Testis (tissue), 3 donors: ENCODE results near the gene FRMD8. TPM values are rescaled to one million over a fixed set of nuclear protein-coding genes. Genes with fewer than 3 reads are reported as not detected.

Source experiments
- DNase-seq: peaks from one replicate; pipeline ENCODE4 v3.0.0-alpha.2; 2019
- H3K27ac ChIP-seq, 2 donors: fragments of 200-600 bp; sonication (generic); one replicate each; pipeline ENCODE4 v1.5.1; 2019
- H3K27me3 ChIP-seq: fragments of 200-600 bp; sonication (generic); one replicate; pipeline ENCODE4 v1.5.1; 2019
- H3K36me3 ChIP-seq: fragments of 200-600 bp; sonication (generic); one replicate; pipeline ENCODE4 v1.5.1; 2017; ENCODE audit warnings: low read depth; ENCODE audit errors: missing control alignments
- H3K4me1 ChIP-seq: fragments of 200-600 bp; sonication (generic); one replicate; pipeline ENCODE4 v1.5.1; 2019
- H3K4me3 ChIP-seq, 2 donors: fragments of 200-600 bp; sonication (generic); one replicate each; pipeline ENCODE4 v1.5.1; 2017 to 2019
- H3K9me3 ChIP-seq: fragments of 200-600 bp; sonication (generic); one replicate; pipeline ENCODE4 v1.5.1; 2017
- CTCF ChIP-seq, 3 experiments: fragments of 450-650 bp in 2 of 3; fragments of 200-600 bp in 1 of 3; sonication (generic) in 1 of 3; IDR thresholded peaks; one replicate each; pipeline ENCODE4 v1.5.1; 2016 to 2019; ENCODE audit warnings: antibody characterized with exemption in 3 of 3, mild to moderate bottlenecking in 2 of 3, moderate library complexity in 1 of 3
- POLR2A ChIP-seq: fragments of 450-650 bp; IDR thresholded peaks from one replicate; pipeline ENCODE4 v1.6.1; 2017; ENCODE audit warnings: antibody characterized with exemption, mild to moderate bottlenecking, moderate library complexity
- WGBS, 2 donors: methylation state at CpG; one replicate each; pipeline ENCODE4 v1.1.5; 2018; 5-methylcytosine and 5-hydroxymethylcytosine counted together
- intact Hi-C: fragments of 100-400 bp; cut with DNase I; formaldehyde crosslinking; loops from one replicate; pipeline ENCODE4 v1.15.1; 2023; ENCODE audit warnings: low total_unique reads
- microRNA counts, 2 donors: library from miRNA; unstranded; fragments of <30 nt; microRNA quantifications; one replicate each; lab custom pipeline; 2016
- polyA plus RNA-seq: library from polyadenylated mRNA; stranded (reverse); fragments of 350-450 nt; fragmentation: Illumina TruSeq; extraction: RNeasy Lipid Tissue Mini Kit (QIAGEN cat#74804); gene quantifications from one replicate; pipeline ENCODE4 v1.2.3, GENCODE V29; 2014; ENCODE audit warnings: low read depth, low replicate concordance; ENCODE audit not compliant: insufficient read depth
- small RNA-seq, 2 donors: library from RNA; depleted of rRNA; stranded (forward); fragments of <200 nt; gene quantifications; one replicate each; pipeline ENCODE3, GENCODE V24; 2016
- total RNA-seq, 2 donors: library from RNA; depleted of rRNA; stranded (reverse); fragments of >200 nt; gene quantifications; one replicate each; pipeline ENCODE4 v1.2.3, GENCODE V29; 2016

FRMD8 gene
- total and polyA plus RNA-seq, 3 donors from 2014 or later, result 31.4 to 118 (median 92.5) TPM

- Histone ChIP-seq H3K27ac (no peak overlapping the region), H3K27me3 (no peaks in the 10 kb centered on the region), H3K4me1 (peaks cover 3% of the 10 kb centered on the region), H3K36me3 (no peaks in the 10 kb centered on the region), H3K9me3 (no peaks in the 10 kb centered on the region), H3K4me3 (no peak overlapping the region)
- WGBS, 2 donors, result 87 to 97% methylated on average over 7 of the region's 7 CpGs
- no peak for TF ChIP-seq POLR2A
- no peak for TF ChIP-seq CTCF (IDR thresholded peaks at IDR 0.05)
- intact Hi-C loops, result no loop called here
- DNase-seq, result no peak
These were observed 73.1 kb downstream of the FRMD8 start for GRCh38 chr11:65459552-65459951.

MicroRNA genes within 50 kb of the gene (microRNA counts, 767-probe panel; counts per million panel counts)
- 973 to 3,959 counts per million in 2 donors for microRNA hsa-miR-612 (lab: Ali Mortazavi, UCI)

Small RNA genes within 50 kb of the gene (small RNA-seq; reads per million reads assigned to genes)
- 0 reads per million in 2 donors for gene RF01684

Other genes with a start within 250 kb of the FRMD8 start
- 1 to 10 TPM; 1.2 TPM for gene SPDYC, start 216.4 kb upstream of the FRMD8 start, total RNA-seq
- gene SPDYC, start 216.4 kb upstream of the FRMD8 start, polyA plus RNA-seq, result 0.80 TPM
- 10 to 100 TPM; 36.2 to 85.3 TPM for gene CAPN1, start 204.7 kb upstream of the FRMD8 start, total RNA-seq
- gene CAPN1, start 204.7 kb upstream of the FRMD8 start, polyA plus RNA-seq, result 27.3 TPM
- gene POLA2, start 124.7 kb upstream of the FRMD8 start, total RNA-seq, result 10 to 100 TPM; 24.2 to 27.6 TPM
- gene POLA2, start 124.7 kb upstream of the FRMD8 start, polyA plus RNA-seq, result 21.9 TPM
- gene CDC42EP2, start 71.8 kb upstream of the FRMD8 start, total RNA-seq, result 1 to 10 TPM; 3.5 to 4.4 TPM
- gene CDC42EP2, start 71.8 kb upstream of the FRMD8 start, polyA plus RNA-seq, result 5.1 TPM
- gene DPF2, start 52.8 kb upstream of the FRMD8 start, total RNA-seq, result 10 to 100 TPM; 86.8 to 91.2 TPM
- gene DPF2, start 52.8 kb upstream of the FRMD8 start, polyA plus RNA-seq, result 94.5 TPM
- gene TIGD3, start 31.9 kb upstream of the FRMD8 start, total RNA-seq, result 1 to 10 TPM; 5.3 to 7.6 TPM
- 7.1 TPM for gene TIGD3, start 31.9 kb upstream of the FRMD8 start, polyA plus RNA-seq
- 10 to 100 TPM; 10.1 to 10.6 TPM for gene SLC25A45, start 4.0 kb upstream of the FRMD8 start, total RNA-seq
- gene SLC25A45, start 4.0 kb upstream of the FRMD8 start, polyA plus RNA-seq, result 8.0 TPM
- 100 to 1,000 TPM; 230 to 243 TPM for gene NEAT1, start 36.2 kb downstream of the FRMD8 start, total RNA-seq
- 189 TPM for gene NEAT1, start 36.2 kb downstream of the FRMD8 start, polyA plus RNA-seq
- 1,000 to 10,000 TPM; 8,109 to 9,314 TPM for gene MALAT1, start 112.4 kb downstream of the FRMD8 start, total RNA-seq
- 26.7 TPM for gene MALAT1, start 112.4 kb downstream of the FRMD8 start, polyA plus RNA-seq
- gene SCYL1, start 138.4 kb downstream of the FRMD8 start, total RNA-seq, result 100 to 1,000 TPM; 131 to 160 TPM
- gene SCYL1, start 138.4 kb downstream of the FRMD8 start, polyA plus RNA-seq, result 127 TPM
- gene LTBP3, start 171.7 kb downstream of the FRMD8 start, total RNA-seq, result 100 to 1,000 TPM; 112 to 126 TPM
- 58.1 TPM for gene LTBP3, start 171.7 kb downstream of the FRMD8 start, polyA plus RNA-seq
- gene ZNRD2, start 183.8 kb downstream of the FRMD8 start, total RNA-seq, result 10 to 100 TPM; 67.7 to 79.6 TPM
- 77.6 TPM for gene ZNRD2, start 183.8 kb downstream of the FRMD8 start, polyA plus RNA-seq
- gene FAM89B, start 185.9 kb downstream of the FRMD8 start, total RNA-seq, result 10 to 100 TPM; 59.9 to 63.2 TPM
- gene FAM89B, start 185.9 kb downstream of the FRMD8 start, polyA plus RNA-seq, result 25.8 TPM
- 10 to 100 TPM; 51.0 to 66.8 TPM for gene EHBP1L1, start 189.4 kb downstream of the FRMD8 start, total RNA-seq
- 20.5 TPM for gene EHBP1L1, start 189.4 kb downstream of the FRMD8 start, polyA plus RNA-seq
- 1 to 10 TPM in 1 of 2 donors, under 1 TPM in 1; 0.99 to 2.5 TPM for gene KCNK7, start 209.2 kb downstream of the FRMD8 start, total RNA-seq
- 0.26 TPM for gene KCNK7, start 209.2 kb downstream of the FRMD8 start, polyA plus RNA-seq
- 10 to 100 TPM; 68.4 to 75.7 TPM for gene MAP3K11, start 227.6 kb downstream of the FRMD8 start, total RNA-seq
- 40.7 TPM for gene MAP3K11, start 227.6 kb downstream of the FRMD8 start, polyA plus RNA-seq
- 10 to 100 TPM; 78.4 to 87.6 TPM for gene PCNX3, start 229.1 kb downstream of the FRMD8 start, total RNA-seq
- gene PCNX3, start 229.1 kb downstream of the FRMD8 start, polyA plus RNA-seq, result 61.4 TPM